ENCODE data around the gene SMAP2. TPM values are rescaled to one million over a fixed set of nuclear protein-coding genes. Genes with fewer than 3 reads are reported as not detected.

SMAP2 gene
- total RNA-seq, 4 donors from 2014 or later, result 36.7 to 55.2 (median 45.1) TPM

GRCh38 chr1:40414331-40414730, 40.8 kb downstream of the SMAP2 start:
- 76 to 79% methylated on average over 3 of the region's 3 CpGs for WGBS, 2 donors
- Histone ChIP-seq H3K9me3 (no peaks in the 10 kb centered on the region), H3K27me3 (no peaks in the 10 kb centered on the region), H3K4me3 (no peak overlapping the region), H3K27ac (no peak overlapping the region), H3K36me3 (peaks cover 0 to 79% (median 16%) of the 10 kb centered on the region in 3 donors), H3K4me1 (no peaks in the 10 kb centered on the region)
- DNase-seq (ENCODE audit: low spot score in 2 of 2), result no peak
- TF ChIP-seq EP300 (IDR thresholded peaks at IDR 0.05) (no peak), CTCF (IDR thresholded peaks at IDR 0.05) (no peak), POLR2A (IDR thresholded peaks at IDR 0.05) (no peak)

DNA sequence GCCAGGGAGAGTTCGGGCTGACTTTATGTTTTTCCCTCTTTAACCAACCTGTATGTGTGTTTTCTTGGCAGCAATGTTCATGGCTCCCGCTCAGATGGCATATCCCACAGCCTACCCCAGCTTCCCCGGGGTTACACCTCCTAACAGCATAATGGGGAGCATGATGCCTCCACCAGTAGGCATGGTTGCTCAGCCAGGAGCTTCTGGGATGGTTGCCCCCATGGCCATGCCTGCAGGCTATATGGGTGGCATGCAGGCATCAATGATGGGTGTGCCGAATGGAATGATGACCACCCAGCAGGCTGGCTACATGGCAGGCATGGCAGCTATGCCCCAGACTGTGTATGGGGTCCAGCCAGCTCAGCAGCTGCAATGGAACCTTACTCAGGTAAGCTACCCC, 43.2 kb downstream of the SMAP2 start:
- H3K36me3 ChIP-seq, result peaks cover 0 to 70% (median 20%) of the 10 kb centered on the region in 3 donors
- TF ChIP-seq EP300 (IDR thresholded peaks at IDR 0.05) (no peak), CTCF (IDR thresholded peaks at IDR 0.05) (no peak), POLR2A (IDR thresholded peaks at IDR 0.05) (no peak)
- 95 to 97% methylated on average over 4 of the region's 4 CpGs for WGBS, 2 donors
- no peaks in the 10 kb centered on the region for H3K27me3 ChIP-seq
- H3K4me3 ChIP-seq, result no peak overlapping the region
- H3K27ac ChIP-seq, result no peak overlapping the region
- no peak for DNase-seq (ENCODE audit: low spot score in 2 of 2)
- H3K4me1 ChIP-seq, result peaks cover 0 to 6% (median 2%) of the 10 kb centered on the region in 4 donors
- no peaks in the 10 kb centered on the region for H3K9me3 ChIP-seq

DNA sequence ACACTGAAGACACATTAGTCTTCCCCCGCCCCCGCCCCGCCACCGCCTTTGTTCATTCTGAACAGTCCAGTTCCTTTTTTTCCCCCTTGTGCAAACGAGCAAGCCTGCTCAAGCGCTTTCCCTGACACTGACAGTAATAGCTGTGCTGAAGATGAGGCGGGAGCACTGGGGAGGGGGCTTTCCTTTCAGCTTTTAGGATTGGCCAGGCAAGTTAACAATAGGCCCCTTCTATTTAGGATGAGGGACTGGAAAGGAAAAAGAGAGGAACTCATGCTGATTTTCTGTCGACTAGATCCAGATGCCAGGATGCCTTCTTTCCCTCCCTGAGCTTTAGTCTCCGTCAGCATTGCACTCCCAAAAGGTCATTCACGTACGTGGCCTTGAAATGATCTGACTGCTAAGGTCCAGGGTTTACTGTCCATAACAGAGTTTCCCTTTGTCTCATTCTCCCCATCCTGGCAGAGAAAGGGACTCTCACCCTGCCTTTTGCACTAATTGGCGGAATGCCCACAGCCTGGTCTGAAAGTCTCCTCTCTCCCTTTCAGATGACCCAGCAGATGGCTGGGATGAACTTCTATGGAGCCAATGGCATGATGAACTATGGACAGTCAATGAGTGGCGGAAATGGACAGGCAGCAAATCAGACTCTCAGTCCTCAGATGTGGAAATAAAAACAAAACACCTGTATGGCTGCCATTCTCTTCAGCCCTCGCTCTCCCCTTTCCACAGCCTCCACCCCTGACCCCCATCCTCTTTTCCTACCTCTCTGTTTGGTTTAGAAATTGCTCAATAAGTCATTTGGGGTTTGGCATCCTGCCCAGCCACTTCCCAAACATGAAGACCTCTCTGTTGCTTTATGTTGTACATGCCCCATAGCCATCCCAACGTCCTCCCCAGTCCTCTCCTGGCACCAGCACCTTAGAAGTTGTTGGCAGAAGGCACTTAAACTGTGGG, 48.2 kb downstream of the SMAP2 start:
- Histone ChIP-seq H3K27me3 (no peaks in the 10 kb centered on the region), H3K36me3 (peaks cover 0 to 46% (median 24%) of the 10 kb centered on the region in 3 donors), H3K4me3 (no peak overlapping the region), H3K27ac (no peak overlapping the region), H3K9me3 (no peaks in the 10 kb centered on the region), H3K4me1 (peaks cover 0 to 13% (median 9%) of the 10 kb centered on the region in 4 donors)
- WGBS, 2 donors, result 37 to 40% methylated on average over 15 of the region's 15 CpGs
- TF ChIP-seq POLR2A (IDR thresholded peaks at IDR 0.05) (no peak), EP300 (IDR thresholded peaks at IDR 0.05) (no peak), CTCF (IDR thresholded peaks at IDR 0.05) (no peak)
- peak in 1 of 2 donors; percentile 39 for DNase-seq (ENCODE audit: low spot score in 2 of 2)

- peaks cover 0 to 13% (median 9%) of the 10 kb centered on the region in 4 donors for H3K4me1 ChIP-seq
- DNase-seq (ENCODE audit: low spot score in 2 of 2), result no peak
- peaks cover 0 to 36% (median 16%) of the 10 kb centered on the region in 3 donors for H3K36me3 ChIP-seq
- H3K9me3 ChIP-seq, result no peaks in the 10 kb centered on the region
- no peak for TF ChIP-seq EP300 (IDR thresholded peaks at IDR 0.05)
- no peak for TF ChIP-seq POLR2A (IDR thresholded peaks at IDR 0.05)
- TF ChIP-seq CTCF (IDR thresholded peaks at IDR 0.05), result no peak
- no peak overlapping the region for H3K4me3 ChIP-seq
- peak overlapping the region in 1 of 4 donors; percentile 48 for H3K27ac ChIP-seq
- H3K27me3 ChIP-seq, result no peaks in the 10 kb centered on the region
- WGBS, 2 donors, result 73 to 76% methylated on average over 11 of the region's 11 CpGs
These were observed 49.2 kb downstream of the SMAP2 start for GRCh38 chr1:40422630-40423263.

DNA sequence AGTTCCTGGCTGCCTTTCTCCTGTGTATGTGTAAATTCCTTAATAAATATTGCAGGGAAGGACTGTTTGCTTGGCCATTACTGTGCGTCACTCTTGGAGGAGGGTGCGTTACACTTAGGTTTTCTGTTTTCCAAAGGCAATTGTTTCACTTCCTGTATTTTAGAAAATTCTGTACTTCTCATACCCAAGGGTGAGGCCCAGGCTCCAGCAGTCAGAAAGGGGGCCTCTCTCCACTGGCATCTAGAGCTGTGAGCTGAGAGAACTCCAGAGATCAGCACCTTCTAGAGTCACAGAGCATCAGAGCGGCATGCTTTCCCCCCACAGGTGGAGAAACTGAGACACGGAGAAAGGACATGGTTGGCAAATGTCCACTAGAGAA, 49.7 kb downstream of the SMAP2 start:
- no peak for DNase-seq (ENCODE audit: low spot score in 2 of 2)
- no peaks in the 10 kb centered on the region for H3K9me3 ChIP-seq
- H3K27me3 ChIP-seq, result no peaks in the 10 kb centered on the region
- WGBS, 2 donors, result 91% methylated on average over 4 of the region's 4 CpGs
- peaks cover 0 to 13% (median 9%) of the 10 kb centered on the region in 4 donors for H3K4me1 ChIP-seq
- no peak overlapping the region for H3K4me3 ChIP-seq
- H3K27ac ChIP-seq, result no peak overlapping the region
- TF ChIP-seq CTCF (IDR thresholded peaks at IDR 0.05), result no peak
- TF ChIP-seq EP300 (IDR thresholded peaks at IDR 0.05), result peak in 1 of 2 donors; percentile 15
- H3K36me3 ChIP-seq, result peaks cover 0 to 31% (median 16%) of the 10 kb centered on the region in 3 donors
